ENCODE measurements around the gene ZNF646. TPM values are rescaled to one million over a fixed set of nuclear protein-coding genes. Genes with fewer than 3 reads are reported as not detected.

Gene ZNF646
- 9.1 and 14.4 TPM in 2 replicates for total RNA-seq

GRCh38 chr16:31073970-31074813 is at the start of gene ZNF646, which contains the start of gene ZNF668:
TSS of gene ZNF646 (plus strand) at chr16:31074422. CDS start at chr16:31076325, 1,903 bp downstream.
TSS of gene ZNF668 (minus strand) at chr16:31074240. CDS start at chr16:31064459, 9,781 bp downstream.

GRCh38 chr16:31032736-31033708 is 41.2 kb upstream of the ZNF646 start, which contains the start of gene STX4:
TSS of gene STX4 (plus strand) at chr16:31033558. CDS start at chr16:31033806, 248 bp downstream.

GRCh38 chr16:31088459-31089183 is 14.4 kb downstream of the ZNF646 start, which contains the start of gene PRSS53:
TSS of gene PRSS53 (minus strand) at chr16:31088943. CDS start at chr16:31088809, 134 bp downstream.

GRCh38 chr16:31094424-31095120 is 20.4 kb downstream of the ZNF646 start, which contains the start of gene VKORC1:
TSS of gene VKORC1 (minus strand) at chr16:31094797. CDS start at chr16:31094729, 68 bp downstream.

GRCh38 chr16:31108035-31108793 is 34.0 kb downstream of the ZNF646 start, which contains the start of gene BCKDK:
TSS of gene BCKDK (plus strand) at chr16:31108386. CDS start at chr16:31109224, 838 bp downstream.

GRCh38 chr16:31117384-31118222 is 43.4 kb downstream of the ZNF646 start, which contains the start of gene KAT8:
TSS of gene KAT8 (plus strand) at chr16:31117664. CDS start at chr16:31117682, 18 bp downstream.

Other genes starting within 250 kb of the ZNF646 start
- gene BCL7C, start 180.3 kb upstream of the ZNF646 start, total RNA-seq, result 19.8 and 26.7 TPM in 2 replicates
- 0.09 TPM in 2 replicates for gene CTF1, start 177.8 kb upstream of the ZNF646 start, total RNA-seq
- gene FBXL19, start 150.8 kb upstream of the ZNF646 start, total RNA-seq, result 21.0 and 21.5 TPM in 2 replicates
- gene ORAI3, start 125.4 kb upstream of the ZNF646 start, total RNA-seq, result 12.0 and 13.3 TPM in 2 replicates
- gene SETD1A, start 116.7 kb upstream of the ZNF646 start, total RNA-seq, result 2.2 and 2.6 TPM in 2 replicates
- gene HSD3B7, start 89.2 kb upstream of the ZNF646 start, total RNA-seq, result 4.1 and 7.4 TPM in 2 replicates
- under 0.01 TPM in 2 replicates for gene STX1B, start 63.8 kb upstream of the ZNF646 start, total RNA-seq
- 28.2 and 30.4 TPM in 2 replicates for gene STX4, start 40.9 kb upstream of the ZNF646 start, total RNA-seq
- 7.3 and 7.6 TPM in 2 replicates for gene ZNF668, start 182 bp upstream of the ZNF646 start, total RNA-seq
- gene PRSS53, start 14.5 kb downstream of the ZNF646 start, total RNA-seq, result 0.45 and 1.8 TPM in 2 replicates
- gene VKORC1, start 20.4 kb downstream of the ZNF646 start, total RNA-seq, result 58.1 and 74.6 TPM in 2 replicates
- 15.0 and 18.7 TPM in 2 replicates for gene BCKDK, start 34.0 kb downstream of the ZNF646 start, total RNA-seq
- gene KAT8, start 43.2 kb downstream of the ZNF646 start, total RNA-seq, result 32.3 and 36.2 TPM in 2 replicates
- not detected in 2 replicates for gene PRSS8, start 61.3 kb downstream of the ZNF646 start, total RNA-seq
- 0.09 and 0.27 TPM in 2 replicates for gene PRSS36, start 75.6 kb downstream of the ZNF646 start, total RNA-seq
- 39.0 and 44.7 TPM in 2 replicates for gene FUS, start 105.7 kb downstream of the ZNF646 start, total RNA-seq
- 43.1 and 63.2 TPM in 2 replicates for gene PYCARD, start 128.3 kb downstream of the ZNF646 start, total RNA-seq
- gene TRIM72, start 139.7 kb downstream of the ZNF646 start, total RNA-seq, result not detected in 2 replicates
- not detected in 2 replicates for gene PYDC1, start 142.7 kb downstream of the ZNF646 start, total RNA-seq
- gene ITGAM, start 185.6 kb downstream of the ZNF646 start, total RNA-seq, result under 0.01 TPM in 1 of 2 replicates, not detected in the other

All from endothelial cell of coronary artery (primary cell).